Measurements from ENCODE around the gene GDPD4. TPM values are rescaled to one million over a fixed set of nuclear protein-coding genes. Genes with fewer than 3 reads are reported as not detected.

The GDPD4 gene
- total and polyA plus RNA-seq, 4 donors: 0.08 to 1.1 TPM; not detected in 2

GRCh38 chr11:77217156-77217555, 84.3 kb downstream of the GDPD4 start:
- H3K4me1 ChIP-seq (ENCODE audit: control insufficient read depth in 4 of 4, insufficient read depth in 4 of 4, low read length in 3 of 4): no peaks in the 10 kb centered on the region
- TF ChIP-seq RXRA (IDR thresholded peaks at IDR 0.05) (no peak), SP1 (IDR thresholded peaks at IDR 0.05) (no peak), RAD21 (IDR thresholded peaks at IDR 0.05) (no peak)
- WGBS: 92% methylated on average over 2 of the region's 2 CpGs

DNA sequence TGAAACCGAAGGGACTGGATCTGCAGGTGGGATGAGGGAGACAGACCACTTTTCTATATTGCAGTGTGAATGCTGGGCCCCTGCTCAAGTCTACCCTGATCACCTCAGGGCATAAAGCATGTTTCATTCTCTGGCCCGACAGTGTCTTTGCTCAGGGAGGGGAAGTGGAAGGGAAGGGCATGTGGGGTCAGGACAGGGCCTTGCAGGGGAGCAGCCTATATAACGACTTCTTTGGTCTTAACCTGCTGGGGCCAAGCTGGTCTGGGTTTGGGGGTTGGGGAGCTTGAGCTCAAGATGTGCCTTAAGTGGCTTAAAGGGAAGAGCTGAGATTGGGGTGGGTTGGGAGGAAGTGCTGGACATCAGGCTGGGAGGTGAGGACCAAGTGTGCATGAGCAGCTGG, 86.4 kb downstream of the GDPD4 start:
- H3K36me3 ChIP-seq (ENCODE audit: control insufficient read depth in 4 of 4, insufficient read depth in 3 of 4, low read depth in 1 of 4, low read length in 3 of 4): peaks cover 5 to 49% (median 20%) of the 10 kb centered on the region in 4 donors
- no peaks in the 10 kb centered on the region for H3K27me3 ChIP-seq (ENCODE audit: control insufficient read depth in 4 of 4, insufficient read depth in 4 of 4, low read length in 3 of 4)
- no peaks in the 10 kb centered on the region for H3K4me1 ChIP-seq (ENCODE audit: control insufficient read depth in 4 of 4, insufficient read depth in 4 of 4, low read length in 3 of 4)
- WGBS: 90% methylated on average over 3 of the region's 3 CpGs
- H3K9ac ChIP-seq (ENCODE audit: low read depth in 1 of 2, low read length in 2 of 2): no peak overlapping the region
- TF ChIP-seq YY1 (IDR thresholded peaks at IDR 0.05): no peak
- no peak for TF ChIP-seq TAF1 (conservative IDR thresholded peaks at IDR 0.05)
- no peak for TF ChIP-seq CTCF (IDR thresholded peaks at IDR 0.05; ENCODE audit: low read depth, low read length, missing input control)
- TF ChIP-seq ZBTB33 (IDR thresholded peaks at IDR 0.05): no peak
- no peak for TF ChIP-seq FOXA1 (IDR thresholded peaks at IDR 0.05)
- no peak for TF ChIP-seq HNF4A (conservative IDR thresholded peaks at IDR 0.05)
- no peak for TF ChIP-seq GABPA (IDR thresholded peaks at IDR 0.05 in 1 of 2, conservative IDR thresholded peaks at IDR 0.05 in 1 of 2)
- TF ChIP-seq RAD21 (IDR thresholded peaks at IDR 0.05): no peak
- no peak for TF ChIP-seq JUND (IDR thresholded peaks at IDR 0.05)
- no peak overlapping the region for H3K27ac ChIP-seq (ENCODE audit: low read depth in 1 of 2, low read length in 2 of 2)
- H3K4me3 ChIP-seq (ENCODE audit: low read depth in 1 of 3, low read length in 3 of 3): no peak overlapping the region
- no peaks in the 10 kb centered on the region for H3K9me3 ChIP-seq (ENCODE audit: control insufficient read depth in 4 of 4, low read length in 3 of 4)
- DNase-seq (ENCODE audit: low spot score): no peak

More at GRCh38 chr11:77217156-77217555, 84.3 kb downstream of the GDPD4 start:
- Histone ChIP-seq H3K36me3 (ENCODE audit: control insufficient read depth in 4 of 4, insufficient read depth in 3 of 4, low read depth in 1 of 4, low read length in 3 of 4) (peaks cover 3 to 46% (median 18%) of the 10 kb centered on the region in 4 donors), H3K4me3 (ENCODE audit: low read depth in 1 of 3, low read length in 3 of 3) (no peak overlapping the region), H3K9ac (ENCODE audit: low read depth in 1 of 2, low read length in 2 of 2) (no peak overlapping the region), H3K27me3 (ENCODE audit: control insufficient read depth in 4 of 4, insufficient read depth in 4 of 4, low read length in 3 of 4) (no peaks in the 10 kb centered on the region), H3K27ac (ENCODE audit: low read depth in 1 of 2, low read length in 2 of 2) (no peak overlapping the region), H3K9me3 (ENCODE audit: control insufficient read depth in 4 of 4, low read length in 3 of 4) (no peaks in the 10 kb centered on the region)
- no peak for DNase-seq (ENCODE audit: low spot score)

- no peaks in the 10 kb centered on the region for H3K9me3 ChIP-seq (ENCODE audit: control insufficient read depth in 4 of 4, low read length in 3 of 4)
- no peak overlapping the region for H3K9ac ChIP-seq (ENCODE audit: low read depth in 1 of 2, low read length in 2 of 2)
- no peak overlapping the region for H3K4me3 ChIP-seq (ENCODE audit: low read depth in 1 of 3, low read length in 3 of 3)
- no peaks in the 10 kb centered on the region for H3K27me3 ChIP-seq (ENCODE audit: control insufficient read depth in 4 of 4, insufficient read depth in 4 of 4, low read length in 3 of 4)
- DNase-seq (ENCODE audit: low spot score): no peak
- WGBS: 91% methylated on average over 9 of the region's 9 CpGs
- H3K27ac ChIP-seq (ENCODE audit: low read depth in 1 of 2, low read length in 2 of 2): no peak overlapping the region
- H3K36me3 ChIP-seq (ENCODE audit: control insufficient read depth in 4 of 4, insufficient read depth in 3 of 4, low read depth in 1 of 4, low read length in 3 of 4): peaks cover 5 to 49% (median 20%) of the 10 kb centered on the region in 4 donors
- H3K4me1 ChIP-seq (ENCODE audit: control insufficient read depth in 4 of 4, insufficient read depth in 4 of 4, low read length in 3 of 4): no peaks in the 10 kb centered on the region
- TF ChIP-seq NR2F2 (IDR thresholded peaks at IDR 0.05): no peak
- no peak for TF ChIP-seq FOXA1 (IDR thresholded peaks at IDR 0.05)
- no peak for TF ChIP-seq ATF3 (IDR thresholded peaks at IDR 0.05)
- TF ChIP-seq SP1 (IDR thresholded peaks at IDR 0.05): no peak
- TF ChIP-seq, protein P1, sequence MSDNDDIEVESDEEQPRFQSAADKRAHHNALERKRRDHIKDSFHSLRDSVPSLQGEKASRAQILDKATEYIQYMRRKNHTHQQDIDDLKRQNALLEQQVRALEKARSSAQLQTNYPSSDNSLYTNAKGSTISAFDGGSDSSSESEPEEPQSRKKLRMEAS (IDR thresholded peaks at IDR 0.05): no peak
- TF ChIP-seq FOXA2 (IDR thresholded peaks at IDR 0.05): no peak
- no peak for TF ChIP-seq GABPA (IDR thresholded peaks at IDR 0.05 in 1 of 2, conservative IDR thresholded peaks at IDR 0.05 in 1 of 2)
- no peak for TF ChIP-seq HNF4G (IDR thresholded peaks at IDR 0.05)
- TF ChIP-seq RAD21 (IDR thresholded peaks at IDR 0.05): no peak
- no peak for TF ChIP-seq CTCF (IDR thresholded peaks at IDR 0.05; ENCODE audit: low read depth, low read length, missing input control)
- no peak for TF ChIP-seq TAF1 (conservative IDR thresholded peaks at IDR 0.05)
- TF ChIP-seq EGR1 (IDR thresholded peaks at IDR 0.05; ENCODE audit: low read depth in 2 of 2): no peak
- no peak for TF ChIP-seq RXRA (IDR thresholded peaks at IDR 0.05)
- TF ChIP-seq ZBTB33 (IDR thresholded peaks at IDR 0.05): no peak
- TF ChIP-seq JUND (IDR thresholded peaks at IDR 0.05): no peak
Observed at GRCh38 chr11:77214557-77214956, 86.9 kb downstream of the GDPD4 start.

Measured in liver (tissue), 9 donors.